PC-9 (cell line): ENCODE data around the gene NDUFA12.

Experiments used
- EZH2 ChIP-seq: fragments of 200-600 bp; sonication (generic); IDR thresholded peaks from 2 replicates; pipeline ENCODE4 v1.8.0; 2017; ENCODE audit warnings: antibody characterized with exemption, low read depth
- TF ChIP-seq, protein P1 (sequence below): fragments of 200-600 bp; sonication (generic); conservative IDR thresholded peaks from 2 replicates; pipeline ENCODE4 v1.6.1; 2017; ENCODE audit warnings: mixed run types, antibody characterized with exemption, mild to moderate bottlenecking, moderate library complexity

DNA sequence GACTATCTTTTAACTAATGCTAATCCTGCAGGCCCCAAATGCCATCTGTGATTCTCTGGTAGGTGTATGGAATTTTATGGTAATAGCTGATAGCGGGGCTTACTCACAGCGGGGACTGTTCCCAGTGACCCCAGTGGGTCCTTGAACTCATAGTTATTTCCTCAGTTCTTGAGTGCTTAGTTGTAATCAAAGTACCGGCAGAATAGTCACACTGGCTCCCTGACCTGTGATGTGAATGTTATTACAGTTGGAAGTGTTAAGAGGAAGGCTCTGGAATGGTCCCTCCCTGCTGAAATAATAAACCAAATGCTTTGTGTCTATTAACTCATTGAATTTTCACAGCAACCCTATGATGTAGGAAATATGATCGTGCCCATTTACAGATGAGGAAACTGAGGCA is 78.3 kb downstream of the NDUFA12 start:
- TF ChIP-seq, protein P1, sequence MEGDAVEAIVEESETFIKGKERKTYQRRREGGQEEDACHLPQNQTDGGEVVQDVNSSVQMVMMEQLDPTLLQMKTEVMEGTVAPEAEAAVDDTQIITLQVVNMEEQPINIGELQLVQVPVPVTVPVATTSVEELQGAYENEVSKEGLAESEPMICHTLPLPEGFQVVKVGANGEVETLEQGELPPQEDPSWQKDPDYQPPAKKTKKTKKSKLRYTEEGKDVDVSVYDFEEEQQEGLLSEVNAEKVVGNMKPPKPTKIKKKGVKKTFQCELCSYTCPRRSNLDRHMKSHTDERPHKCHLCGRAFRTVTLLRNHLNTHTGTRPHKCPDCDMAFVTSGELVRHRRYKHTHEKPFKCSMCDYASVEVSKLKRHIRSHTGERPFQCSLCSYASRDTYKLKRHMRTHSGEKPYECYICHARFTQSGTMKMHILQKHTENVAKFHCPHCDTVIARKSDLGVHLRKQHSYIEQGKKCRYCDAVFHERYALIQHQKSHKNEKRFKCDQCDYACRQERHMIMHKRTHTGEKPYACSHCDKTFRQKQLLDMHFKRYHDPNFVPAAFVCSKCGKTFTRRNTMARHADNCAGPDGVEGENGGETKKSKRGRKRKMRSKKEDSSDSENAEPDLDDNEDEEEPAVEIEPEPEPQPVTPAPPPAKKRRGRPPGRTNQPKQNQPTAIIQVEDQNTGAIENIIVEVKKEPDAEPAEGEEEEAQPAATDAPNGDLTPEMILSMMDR = no peak
- TF ChIP-seq EZH2 = no peak
